NCI-H1105 (cell line): ENCODE data around the gene MRC2.

ENCODE experiments used
- DNase-seq: peaks from one replicate; lab custom pipeline; 2025; lab: John Stamatoyannopoulos, UW

The MRC2 gene

DNA sequence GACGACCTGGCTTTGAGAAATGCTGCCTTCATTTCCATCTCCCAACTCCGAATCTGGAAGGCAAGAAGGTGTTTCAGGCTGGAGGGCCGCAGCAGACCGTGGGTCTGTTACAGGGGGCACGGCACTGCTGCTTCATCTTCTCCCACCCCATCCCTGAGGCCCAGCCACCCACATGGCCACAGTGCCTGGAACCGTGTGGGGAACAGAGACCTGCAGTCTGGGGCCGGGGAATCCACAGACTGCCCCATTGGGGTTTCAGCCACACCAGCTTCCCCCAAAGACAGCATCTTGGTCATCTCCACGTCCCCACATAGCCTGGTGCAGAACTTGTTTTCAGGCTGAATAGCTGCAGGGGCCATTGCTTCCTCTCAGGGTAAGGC lies 74.2 kb downstream of the MRC2 start:
- DNase-seq = no peak

DNA sequence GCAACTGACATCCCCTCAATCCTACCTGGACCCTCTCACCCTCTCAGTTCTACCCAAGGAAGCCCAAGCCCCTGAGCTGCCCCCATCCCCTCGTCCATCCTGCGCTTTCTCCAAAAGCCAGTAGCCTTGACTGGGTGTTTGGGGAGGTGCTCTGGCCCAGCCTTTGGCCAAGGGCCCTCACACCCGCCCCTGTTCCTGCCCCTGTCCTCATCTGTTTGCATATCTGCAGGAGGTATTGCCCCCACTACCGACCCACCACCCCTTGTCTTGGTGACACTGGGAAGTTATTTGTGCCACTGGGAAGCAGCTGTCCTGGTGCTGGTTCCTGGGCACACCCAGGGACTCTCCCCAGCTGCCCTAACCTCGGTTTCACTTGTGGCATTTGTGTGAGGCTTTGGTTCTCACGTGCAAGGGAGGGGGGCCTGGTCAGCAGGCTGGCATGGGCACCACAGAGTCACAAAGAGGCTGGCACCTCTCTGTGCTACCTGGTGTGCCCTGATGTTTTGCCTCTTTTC lies 75.3 kb downstream of the MRC2 start:
- no peak for DNase-seq

DNA sequence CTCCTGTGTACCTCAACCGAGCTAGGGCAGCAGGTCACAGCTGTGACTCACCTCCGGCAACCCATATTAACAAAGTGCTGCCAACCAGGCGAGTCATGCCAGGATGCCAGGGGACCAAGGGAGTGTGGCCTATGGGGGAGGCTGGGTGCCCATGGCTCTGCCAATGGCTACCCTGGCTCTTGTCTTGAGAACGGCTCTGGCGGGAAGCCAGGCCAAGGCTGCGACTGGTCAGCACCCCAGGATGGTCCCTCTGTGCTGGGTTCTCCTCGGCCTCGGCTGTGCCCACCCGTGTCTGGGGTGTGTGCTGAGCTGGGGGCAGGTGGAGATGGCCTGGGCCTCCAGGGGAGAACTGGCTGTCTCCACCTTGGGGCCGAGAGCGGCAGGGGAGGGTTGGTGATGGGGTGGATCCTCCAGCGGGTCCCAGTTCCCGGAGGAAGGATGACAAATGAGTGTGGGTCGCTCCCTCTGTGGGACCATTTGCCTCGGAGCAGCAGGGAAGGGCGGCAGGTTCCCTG lies 75.8 kb downstream of the MRC2 start:
- DNase-seq = no peak

DNA sequence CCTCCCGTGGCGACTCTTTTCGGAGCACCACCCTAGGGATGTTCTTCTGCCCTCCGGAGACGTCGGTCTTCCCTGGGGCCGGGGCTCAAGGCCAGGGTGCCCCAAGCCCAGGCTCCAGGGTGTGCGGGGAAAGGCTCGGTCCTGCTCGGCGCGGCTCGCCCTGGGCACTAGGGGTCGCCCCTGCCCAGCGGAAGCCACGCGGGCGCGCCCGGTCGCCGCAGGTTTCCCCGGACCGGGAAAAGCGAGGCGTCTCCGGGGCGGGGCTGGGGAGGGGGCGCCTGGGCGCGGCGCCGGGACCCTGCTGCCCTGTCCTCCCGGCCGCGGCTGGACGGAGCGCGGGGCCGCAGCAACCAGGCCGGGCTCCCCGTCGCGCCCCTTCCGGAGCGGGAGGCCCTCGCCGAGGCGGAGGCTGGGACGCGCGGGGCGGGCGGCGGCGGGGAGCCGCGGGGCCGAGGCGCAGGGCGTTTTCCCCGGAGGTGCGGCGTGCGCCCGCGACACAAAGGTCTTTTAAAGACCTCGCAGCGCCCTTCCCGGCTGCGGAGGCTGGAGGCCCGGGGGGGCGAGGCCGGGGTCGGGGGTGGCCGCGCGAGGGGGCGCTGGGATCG lies 76.4 kb downstream of the MRC2 start:
- DNase-seq = peak; percentile 37

DNA sequence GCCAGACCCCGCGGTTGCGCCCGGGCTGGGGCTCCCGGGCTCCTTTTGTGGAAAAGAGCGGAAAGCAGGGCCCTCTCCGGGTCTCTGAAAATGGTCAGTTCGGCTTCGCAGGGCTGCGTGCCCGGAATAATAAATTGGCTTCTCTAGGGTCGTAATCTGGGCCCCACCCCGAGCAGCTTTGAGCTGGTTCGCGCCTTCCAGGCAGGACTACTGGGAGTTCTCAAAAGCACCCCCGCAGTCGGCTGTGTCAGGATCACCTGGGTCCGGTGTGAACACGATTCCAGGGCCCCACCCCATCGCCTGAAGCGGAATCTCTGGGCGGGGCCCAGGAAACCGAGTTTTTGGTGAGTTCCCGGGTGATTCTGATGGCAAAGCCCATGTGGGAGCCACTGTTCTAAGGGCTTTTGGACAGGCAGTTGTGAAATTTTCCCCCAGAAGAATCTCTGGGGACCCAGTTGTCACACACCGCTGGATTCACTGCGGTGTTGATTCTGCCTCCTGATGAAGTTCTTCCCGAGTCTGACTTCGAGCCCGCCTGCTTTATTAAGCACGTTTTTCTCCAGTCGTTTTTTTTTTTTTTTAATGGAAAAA lies 77.0 kb downstream of the MRC2 start:
- no peak for DNase-seq

DNA sequence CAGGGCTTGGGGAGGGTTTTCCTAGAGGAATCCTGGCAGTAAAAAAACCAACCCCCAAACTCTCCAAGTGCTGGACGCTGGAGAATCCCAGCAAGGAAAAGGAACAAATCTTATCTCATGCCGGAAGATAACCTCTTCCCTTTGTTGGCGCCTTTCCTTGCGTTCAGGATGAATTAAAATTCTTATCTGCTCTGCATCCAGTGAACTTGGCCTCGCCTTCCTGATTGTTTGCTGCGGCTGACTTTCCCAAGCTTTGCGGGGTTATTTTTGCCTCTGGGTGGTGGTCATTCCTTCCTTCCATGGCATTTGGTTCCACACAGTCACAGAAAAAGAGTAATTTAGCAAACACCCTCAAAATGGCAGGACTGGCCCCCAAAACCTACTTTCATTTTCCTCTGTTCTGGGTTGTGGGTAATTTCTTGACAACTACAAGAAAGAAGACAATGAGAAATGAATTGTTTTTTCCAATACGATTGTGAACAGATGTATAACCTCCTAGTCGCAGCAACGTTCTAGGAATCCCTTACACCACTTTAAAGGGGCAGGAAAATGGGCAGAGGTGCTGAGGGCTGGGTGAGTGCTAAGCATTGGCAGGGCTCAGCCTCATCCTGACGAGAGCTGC lies 77.8 kb downstream of the MRC2 start:
- no peak for DNase-seq

- DNase-seq = peak; percentile 26
Measured at GRCh38 chr17:62705778-62706597, 78.5 kb downstream of the MRC2 start.

DNA sequence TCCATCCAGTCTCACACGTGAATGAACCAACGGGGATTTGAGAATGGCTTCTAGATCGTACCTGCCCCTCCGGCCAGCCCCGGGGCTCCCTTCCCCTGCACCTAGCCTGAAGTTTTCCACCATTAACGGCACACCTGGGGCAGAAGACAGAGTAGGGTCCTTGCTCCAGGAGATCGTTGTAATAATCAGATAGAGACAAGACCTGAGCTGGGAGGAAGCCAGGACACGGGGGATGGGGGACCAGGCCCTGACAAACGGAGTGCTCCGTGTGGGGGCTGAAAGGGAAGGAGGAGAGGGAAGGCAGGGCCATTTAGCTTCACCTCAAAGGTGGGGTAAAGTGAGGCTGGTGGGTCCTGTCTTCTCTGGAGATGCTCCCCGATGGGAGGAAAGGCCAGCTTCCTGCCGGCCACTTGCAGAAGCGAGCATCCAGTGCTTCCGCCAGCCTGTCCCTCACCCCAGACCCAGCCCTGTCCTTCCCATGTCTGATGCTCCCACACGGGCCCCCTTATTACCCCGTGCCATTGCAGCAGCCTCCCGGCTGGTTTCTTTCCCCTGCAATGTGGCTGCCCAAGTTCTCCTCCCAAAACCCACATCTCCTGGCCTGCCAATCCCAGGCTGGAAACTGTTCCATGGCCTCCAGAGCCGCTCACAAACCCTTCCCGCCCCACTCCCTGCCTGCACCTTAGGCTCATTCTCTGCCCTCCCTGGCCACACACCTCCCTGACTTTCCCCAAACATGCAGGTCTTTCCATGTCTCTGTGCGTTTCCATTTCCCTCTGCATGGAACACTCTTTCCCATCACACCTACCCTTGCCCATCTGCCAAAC lies 79.3 kb downstream of the MRC2 start:
- no peak for DNase-seq

DNA sequence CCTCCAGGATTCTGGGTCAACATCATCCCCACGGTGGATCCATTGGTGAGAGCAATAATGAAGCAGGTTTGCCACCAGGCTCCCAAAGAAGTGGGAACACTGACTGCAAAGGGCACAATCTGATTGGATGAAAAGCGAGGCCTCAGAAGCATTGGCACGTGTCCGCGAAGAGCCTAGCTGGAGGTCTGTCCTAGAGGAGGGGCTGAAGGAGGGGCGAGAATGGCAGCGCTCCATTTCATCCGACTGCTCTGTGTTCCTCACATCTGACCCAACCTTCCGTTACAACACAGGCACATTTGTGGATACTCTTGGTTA lies 79.9 kb downstream of the MRC2 start:
- DNase-seq = no peak

DNA sequence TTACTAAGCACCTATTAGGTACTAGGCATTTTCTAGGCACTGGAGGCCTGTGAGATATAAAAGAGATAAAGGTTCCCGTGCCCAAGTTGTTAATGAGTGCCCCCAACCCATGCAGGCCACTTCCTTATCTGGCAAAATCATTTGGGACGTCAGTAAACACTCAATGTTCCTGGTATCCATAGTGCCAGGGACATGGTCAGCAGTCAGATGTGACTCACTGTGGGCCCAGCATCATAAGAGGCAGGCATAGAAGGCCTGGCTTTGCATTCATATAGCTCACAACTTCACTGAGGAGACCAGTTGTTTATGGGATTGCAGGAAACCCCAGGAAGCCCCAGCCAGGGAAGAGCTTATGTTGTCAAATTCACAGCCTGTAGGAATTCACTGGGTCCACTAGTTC lies 81.1 kb downstream of the MRC2 start:
- no peak for DNase-seq

GRCh38 chr17:62712171-62712581 lies 84.7 kb downstream of the MRC2 start:
- DNase-seq = no peak

GRCh38 chr17:62713086-62713881 lies 85.8 kb downstream of the MRC2 start:
- no peak for DNase-seq

DNA sequence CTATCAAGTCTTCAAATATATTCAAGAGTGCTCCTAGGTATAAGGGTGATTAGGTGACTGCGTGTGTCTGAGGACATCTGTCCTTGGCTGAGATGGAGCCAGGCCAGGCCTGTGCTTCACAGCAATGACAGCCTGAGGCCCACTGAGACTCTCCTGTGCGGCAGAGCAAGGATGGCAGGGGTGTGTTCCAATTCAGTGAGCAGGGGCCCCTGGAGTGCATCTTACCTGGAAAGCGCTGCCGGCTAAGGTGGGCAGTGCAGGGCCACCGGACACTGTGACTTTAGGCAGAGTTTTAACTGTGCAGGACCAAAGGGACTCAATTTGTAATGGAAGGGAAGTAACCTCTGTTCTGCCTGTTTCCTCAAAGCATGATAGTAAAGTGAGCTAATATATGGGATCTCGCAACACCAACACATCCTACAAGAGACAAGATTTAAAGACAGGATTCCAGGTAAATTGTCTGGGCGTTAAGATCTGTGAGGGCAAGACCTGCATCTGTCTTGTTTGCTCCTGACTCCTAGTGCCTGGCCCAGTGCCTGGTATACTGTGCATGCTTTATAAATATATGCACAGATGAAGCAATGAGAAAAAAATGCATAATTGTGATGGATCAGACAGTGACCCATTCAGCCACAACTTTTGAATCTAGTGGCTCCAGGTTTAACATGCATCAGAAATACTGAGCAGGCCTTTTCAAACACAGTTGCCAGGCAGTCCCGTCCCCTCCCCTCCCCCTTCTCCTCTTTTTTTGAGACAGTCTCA lies 86.7 kb downstream of the MRC2 start:
- DNase-seq = no peak

GRCh38 chr17:62715882-62716390 lies 88.5 kb downstream of the MRC2 start:
- no peak for DNase-seq

- DNase-seq = no peak
Measured at GRCh38 chr17:62716834-62717588, 89.5 kb downstream of the MRC2 start.

GRCh38 chr17:62717589-62717855 lies 90.1 kb downstream of the MRC2 start:
- DNase-seq = no peak

- no peak for DNase-seq
Measured at GRCh38 chr17:62717889-62718288, 90.4 kb downstream of the MRC2 start.

- no peak for DNase-seq
Measured at GRCh38 chr17:62718429-62718828, 91.0 kb downstream of the MRC2 start.

- no peak for DNase-seq
Measured at GRCh38 chr17:62719586-62719985, 92.1 kb downstream of the MRC2 start.
